HEK293 (cell line): ENCODE measurements around the gene ZNF710.
A peak's percentile ranks its signal among the peaks of the same experiment; 100 is the strongest.

ENCODE experiments used
- CTCF ChIA-PET: fragments of 350-600 bp; formaldehyde crosslinking; extraction: SDS; loops from one replicate; lab custom pipeline; 2021; ENCODE audit warnings: antibody characterized with exemption; lab: Yijun Ruan, JAX
- POLR2A ChIA-PET: fragments of 300-600 bp; formaldehyde crosslinking; extraction: SDS; loops from one replicate; lab custom pipeline; 2020; ENCODE audit warnings: antibody characterized with exemption, inconsistent platforms; lab: Yijun Ruan, JAX
- H3K27ac ChIP-seq: fragments of 200-500 bp; sonication (Bioruptor generic); 2 replicates; pipeline ENCODE4 v1.5.1; 2014; ENCODE audit warnings: low read depth, low read length, control low read depth, inconsistent platforms; ENCODE audit errors: extremely low read depth
- H3K36me3 ChIP-seq, 2 experiments: fragments of 200-500 bp in 1 of 2; sonication (Bioruptor generic) in 1 of 2; 1 replicate in 1 of 2; 2 replicates in 1 of 2; pipeline ENCODE4 v1.5.1; 2014 to 2017; ENCODE audit warnings: inconsistent platforms in 2 of 2, low read length in 2 of 2; ENCODE audit not compliant: control insufficient read depth in 2 of 2, insufficient read depth in 1 of 2
- H3K4me1 ChIP-seq: fragments of 200-500 bp; sonication (Bioruptor generic); 2 replicates; pipeline ENCODE4 v1.5.1; 2014; ENCODE audit warnings: mild to moderate bottlenecking, low read length, inconsistent platforms; ENCODE audit not compliant: control insufficient read depth, insufficient read depth
- H3K4me3 ChIP-seq: 2 replicates; pipeline ENCODE4 v1.5.1; 2011; ENCODE audit warnings: low read depth, mild to moderate bottlenecking, control low read depth, low read length, moderate library complexity
- H3K9me3 ChIP-seq: fragments of 200-500 bp; sonication (Bioruptor generic); 2 replicates; pipeline ENCODE4 v1.5.1; 2014; ENCODE audit warnings: low read depth, low read length, inconsistent platforms; ENCODE audit not compliant: control insufficient read depth, insufficient read depth
- FEZF1 ChIP-seq: fragments of 450-650 bp; formaldehyde crosslinking; IDR thresholded peaks from 2 replicates; pipeline ENCODE4 v1.5.1; 2016; ENCODE audit warnings: missing biosample characterization, missing genetic modification characterization
- PRDM1 ChIP-seq: fragments of 450-650 bp; formaldehyde crosslinking; IDR thresholded peaks from 2 replicates; pipeline ENCODE4; 2016; ENCODE audit warnings: missing biosample characterization, missing genetic modification characterization
- REPIN1 ChIP-seq: fragments of 450-650 bp; formaldehyde crosslinking; IDR thresholded peaks from 2 replicates; pipeline ENCODE4 v1.5.1; 2017; ENCODE audit warnings: missing biosample characterization, missing genetic modification characterization, low read depth
- SETDB1 ChIP-seq: IDR thresholded peaks from one replicate; pipeline ENCODE4 v1.6.1; 2017; ENCODE audit warnings: mild to moderate bottlenecking, low read length, moderate library complexity, mixed read lengths; ENCODE audit not compliant: insufficient read length
- TCF7L2 ChIP-seq: IDR thresholded peaks from 2 replicates; pipeline ENCODE4 v1.6.1; 2011; ENCODE audit warnings: low read depth, mild to moderate bottlenecking, inconsistent platforms, low read length, moderate library complexity, borderline replicate concordance
- TRIM28 ChIP-seq: IDR thresholded peaks from 2 replicates; pipeline ENCODE4 v1.6.1; 2011; ENCODE audit warnings: low read length, control low read depth, borderline replicate concordance
- ZBTB11 ChIP-seq: fragments of 450-650 bp; formaldehyde crosslinking; conservative IDR thresholded peaks from 2 replicates; pipeline ENCODE4 v1.5.1; 2016; ENCODE audit warnings: low read depth, missing biosample characterization, missing genetic modification characterization
- ZFP69B ChIP-seq: fragments of 450-650 bp; formaldehyde crosslinking; IDR thresholded peaks from 2 replicates; pipeline ENCODE4 v1.5.1; 2016; ENCODE audit warnings: missing biosample characterization, missing genetic modification characterization
- ZNF10 ChIP-seq: fragments of 450-650 bp; formaldehyde crosslinking; IDR thresholded peaks from 2 replicates; pipeline ENCODE4 v1.5.1; 2017; ENCODE audit warnings: missing biosample characterization, missing genetic modification characterization
- ZNF19 ChIP-seq: fragments of 450-650 bp; formaldehyde crosslinking; IDR thresholded peaks from 2 replicates; pipeline ENCODE4; 2016; ENCODE audit warnings: missing biosample characterization, missing genetic modification characterization, low read depth
- ZNF214 ChIP-seq: fragments of 450-650 bp; formaldehyde crosslinking; IDR thresholded peaks from 2 replicates; pipeline ENCODE4 v1.5.1; 2017; ENCODE audit warnings: missing biosample characterization, mild to moderate bottlenecking, missing genetic modification characterization, borderline replicate concordance
- ZNF248 ChIP-seq: fragments of 450-650 bp; formaldehyde crosslinking; IDR thresholded peaks from 2 replicates; pipeline ENCODE4 v1.5.1; 2017; ENCODE audit warnings: missing biosample characterization, missing genetic modification characterization
- ZNF362 ChIP-seq: fragments of 450-650 bp; formaldehyde crosslinking; IDR thresholded peaks from 2 replicates; pipeline ENCODE4 v1.5.1; 2016; ENCODE audit warnings: missing biosample characterization, missing genetic modification characterization
- ZNF404 ChIP-seq: fragments of 450-650 bp; formaldehyde crosslinking; IDR thresholded peaks from 2 replicates; pipeline ENCODE4 v1.5.1; 2017; ENCODE audit warnings: missing biosample characterization, missing genetic modification characterization
- ZNF426 ChIP-seq: fragments of 450-650 bp; formaldehyde crosslinking; IDR thresholded peaks from 2 replicates; pipeline ENCODE4 v1.5.1; 2017; ENCODE audit warnings: missing biosample characterization, missing genetic modification characterization, mild to moderate bottlenecking, inconsistent platforms, moderate library complexity
- ZNF529 ChIP-seq: fragments of 450-650 bp; formaldehyde crosslinking; IDR thresholded peaks from 2 replicates; pipeline ENCODE4 v1.5.1; 2017; ENCODE audit warnings: missing genetic modification characterization, missing biosample characterization; ENCODE audit not compliant: insufficient replicate concordance
- ZNF585B ChIP-seq: fragments of 450-650 bp; formaldehyde crosslinking; IDR thresholded peaks from 2 replicates; pipeline ENCODE4 v1.5.1; 2016; ENCODE audit warnings: missing biosample characterization, missing genetic modification characterization
- ZNF677 ChIP-seq: fragments of 450-650 bp; IDR thresholded peaks from 2 replicates; pipeline ENCODE4 v1.5.0; 2018; ENCODE audit warnings: missing biosample characterization, mild to moderate bottlenecking, missing genetic modification characterization, moderate library complexity
- ZNF701 ChIP-seq: fragments of 450-650 bp; formaldehyde crosslinking; IDR thresholded peaks from 2 replicates; pipeline ENCODE4 v1.5.1; 2016; ENCODE audit warnings: missing biosample characterization, missing genetic modification characterization
- ZSCAN30 ChIP-seq: fragments of 450-650 bp; IDR thresholded peaks from 2 replicates; pipeline ENCODE4 v1.5.1; 2018; ENCODE audit warnings: missing biosample characterization, mild to moderate bottlenecking, missing genetic modification characterization, moderate library complexity

ZNF710 gene

GRCh38 chr15:90058308-90058707 is 57.2 kb downstream of the ZNF710 start:
- TF ChIP-seq TRIM28, result no peak
- TF ChIP-seq ZNF19 (tag by site-specific recombination), result no peak
- TF ChIP-seq ZNF214 (tag by site-specific recombination), result no peak
- TF ChIP-seq ZNF529 (tag by site-specific recombination), result no peak
- TF ChIP-seq TCF7L2, result no peak
- TF ChIP-seq ZNF701 (tag by site-specific recombination), result no peak
- TF ChIP-seq FEZF1 (tag by site-specific recombination), result no peak
- no peak for TF ChIP-seq REPIN1 (tag by site-specific recombination)
- no peak for TF ChIP-seq ZNF677 (tag by site-specific recombination)
- no peak for TF ChIP-seq ZFP69B
- no peak for TF ChIP-seq SETDB1
- TF ChIP-seq ZBTB11, result no peak
- TF ChIP-seq ZSCAN30 (tag by site-specific recombination), result no peak
- Histone ChIP-seq H3K4me3 (no peak overlapping the region), H3K36me3 (no peaks in the 10 kb centered on the region), H3K4me1 (peaks cover 14% of the 10 kb centered on the region), H3K9me3 (no peaks in the 10 kb centered on the region), H3K27ac (no peak overlapping the region)
- ChIA-PET POLR2A (no interaction called here), CTCF (no interaction called here)

GRCh38 chr15:90058775-90059174 is 57.7 kb downstream of the ZNF710 start:
- Histone ChIP-seq H3K4me1 (peaks cover 14% of the 10 kb centered on the region), H3K36me3 (no peaks in the 10 kb centered on the region), H3K4me3 (no peak overlapping the region), H3K27ac (no peak overlapping the region), H3K9me3 (no peaks in the 10 kb centered on the region)
- TF ChIP-seq ZNF362 (no peak), ZNF10 (peak; percentile 82)
- ChIA-PET CTCF (no interaction called here), POLR2A (no interaction called here)

GRCh38 chr15:90059208-90059985 is 58.3 kb downstream of the ZNF710 start:
- H3K4me3 ChIP-seq, result no peak overlapping the region
- TF ChIP-seq ZNF248 (tag by site-specific recombination), result no peak
- no peak for TF ChIP-seq ZNF426 (tag by site-specific recombination)
- TF ChIP-seq PRDM1, result 0 out of 2 replicates have a peak, but pooled peaks have one; percentile 4
- TF ChIP-seq ZNF404, result no peak
- TF ChIP-seq ZNF585B, result no peak
- TF ChIP-seq, all 188 proteins: peak for 1
- no peak overlapping the region for H3K27ac ChIP-seq
- POLR2A ChIA-PET, result no interaction called here
- no peaks in the 10 kb centered on the region for H3K9me3 ChIP-seq
- peaks cover 12% of the 10 kb centered on the region for H3K4me1 ChIP-seq
- CTCF ChIA-PET, result no interaction called here
- no peaks in the 10 kb centered on the region for H3K36me3 ChIP-seq
